Glomerular endothelial cell (primary cell): Measurements from ENCODE around the gene ZRANB1. TPM values are rescaled to one million over a fixed set of nuclear protein-coding genes. Genes with fewer than 3 reads are reported as not detected.

Experiments
- DNase-seq: peaks from one replicate; pipeline ENCODE4 v3.0.0-alpha.2; 2011; ENCODE audit warnings: low read depth, low spot score; ENCODE audit errors: extremely low read depth
- total RNA-seq: library from RNA; depleted of rRNA; stranded (reverse); fragments of >200 nt; gene quantifications from 2 replicates; pipeline ENCODE4 v1.2.3, GENCODE V29; 2015

The ZRANB1 gene
- total RNA-seq, 1 donor from 2014 or later, result 14.2 TPM

DNA sequence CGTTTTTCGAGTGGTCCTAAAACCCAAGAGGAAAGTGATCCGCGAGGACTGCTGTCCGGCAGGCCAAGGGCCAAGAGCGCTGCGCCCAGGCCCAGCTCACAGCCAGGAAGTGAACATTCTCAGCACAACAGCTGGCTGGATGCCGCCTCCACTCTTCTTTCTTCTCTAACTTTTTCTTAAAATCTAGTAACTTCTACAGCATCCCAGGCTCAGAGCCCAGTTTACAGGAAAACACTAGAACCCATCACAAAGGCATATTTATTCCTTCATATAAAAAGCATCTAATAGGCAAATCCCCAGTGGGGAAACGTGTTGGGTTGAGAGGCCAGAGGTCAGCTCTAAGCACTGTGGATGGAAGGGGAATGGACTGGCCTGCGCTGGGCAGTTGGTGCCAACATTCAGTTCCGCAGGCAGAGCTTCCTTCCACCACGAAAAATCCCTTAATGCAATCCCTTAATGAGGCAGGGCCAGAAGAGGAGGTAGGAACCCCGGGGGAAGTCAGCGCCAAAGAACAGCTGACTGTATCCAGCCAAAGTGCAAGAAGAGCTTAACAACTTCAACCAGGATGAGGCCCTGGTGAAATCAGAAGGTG, 74.8 kb downstream of the ZRANB1 start:
- no peak for DNase-seq

GRCh38 chr10:125017547-125018298, 75.8 kb downstream of the ZRANB1 start:
- DNase-seq, result no peak

- no peak for DNase-seq
Observed at GRCh38 chr10:125018576-125019143, 76.7 kb downstream of the ZRANB1 start.

- DNase-seq, result no peak
Observed at GRCh38 chr10:125020386-125020785, 78.5 kb downstream of the ZRANB1 start.

GRCh38 chr10:125020871-125021270, 78.9 kb downstream of the ZRANB1 start:
- no peak for DNase-seq

DNA sequence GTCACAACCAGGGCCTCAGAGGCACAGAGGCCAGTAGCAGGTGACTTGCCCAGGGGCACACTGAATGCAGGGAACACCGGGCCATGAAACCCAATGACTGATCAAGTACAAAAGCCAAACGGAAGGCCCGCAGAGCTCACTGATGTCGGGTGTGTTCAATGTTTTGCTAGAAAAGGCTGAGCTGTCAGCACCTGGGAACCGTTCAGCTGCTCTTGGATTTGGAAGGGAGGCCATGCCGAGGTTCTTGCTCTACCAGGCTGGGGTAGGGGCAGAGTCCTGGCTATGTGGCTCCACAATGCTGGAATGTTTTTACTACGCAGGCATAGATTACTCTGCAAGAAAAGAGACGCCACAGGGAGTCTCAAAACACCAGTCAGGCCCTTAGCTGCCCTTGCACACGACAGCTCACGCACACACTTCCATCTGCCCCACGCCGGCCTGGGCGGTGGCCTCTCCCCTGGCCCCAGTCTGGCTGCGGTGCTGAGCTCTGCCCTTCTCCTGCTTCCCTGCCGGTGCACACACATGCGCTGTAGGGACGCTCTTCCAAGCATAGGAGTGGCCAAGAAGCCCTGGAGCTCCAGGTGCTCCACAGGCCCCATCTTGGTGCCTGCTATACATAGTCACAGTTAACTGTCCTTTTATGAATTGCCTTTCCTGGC, 79.9 kb downstream of the ZRANB1 start:
- no peak for DNase-seq

DNA sequence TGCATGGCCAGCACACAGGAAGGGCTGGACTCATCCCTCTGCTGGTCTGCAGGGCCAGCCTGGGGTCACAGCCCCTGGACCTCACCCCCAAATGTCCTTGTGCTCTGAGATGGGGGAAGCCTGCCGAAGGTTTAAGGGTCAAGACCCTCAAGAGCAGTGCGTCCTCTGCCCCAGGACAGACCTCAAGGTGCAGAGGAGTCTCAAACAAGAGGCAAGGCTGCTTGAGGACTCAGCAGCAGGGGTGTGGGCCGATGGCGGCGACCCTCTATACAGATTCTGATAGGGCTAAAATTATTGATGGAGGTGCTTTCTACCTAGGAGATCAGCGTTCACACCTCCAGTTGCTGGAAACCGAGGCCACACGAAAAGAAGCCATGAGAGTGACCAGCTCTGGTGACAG, 80.7 kb downstream of the ZRANB1 start:
- no peak for DNase-seq

- no peak for DNase-seq
Observed at GRCh38 chr10:125023255-125023654, 81.3 kb downstream of the ZRANB1 start.

DNA sequence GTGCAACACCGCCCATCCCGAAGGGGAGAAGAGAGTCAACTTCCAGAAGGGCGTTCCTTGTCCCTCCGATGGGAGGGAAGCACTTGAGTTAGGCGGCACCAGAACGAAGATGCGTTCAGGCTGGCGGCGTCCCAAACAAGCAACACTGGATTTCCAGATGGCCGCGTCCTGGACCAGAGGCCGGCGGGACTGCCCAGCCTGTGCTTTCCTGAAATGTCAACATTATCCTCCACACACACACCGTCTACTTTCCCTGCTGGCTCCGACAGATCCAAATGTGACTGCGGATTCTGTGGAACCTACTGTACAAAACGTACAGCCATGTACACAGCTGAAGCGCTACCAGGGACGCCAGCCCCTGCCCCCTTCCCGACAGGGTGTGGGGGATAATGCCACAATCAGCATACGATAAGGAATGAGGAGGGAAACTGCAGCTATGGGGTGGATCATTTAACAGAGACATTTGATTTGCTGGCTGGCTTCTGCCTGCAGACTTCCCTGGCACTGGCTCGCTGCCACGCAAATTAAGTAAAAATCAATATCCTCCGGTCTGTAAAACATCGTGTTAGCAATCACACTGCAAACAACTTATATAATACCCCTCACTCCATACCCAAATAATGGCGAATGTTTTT, 82.1 kb downstream of the ZRANB1 start:
- no peak for DNase-seq

DNA sequence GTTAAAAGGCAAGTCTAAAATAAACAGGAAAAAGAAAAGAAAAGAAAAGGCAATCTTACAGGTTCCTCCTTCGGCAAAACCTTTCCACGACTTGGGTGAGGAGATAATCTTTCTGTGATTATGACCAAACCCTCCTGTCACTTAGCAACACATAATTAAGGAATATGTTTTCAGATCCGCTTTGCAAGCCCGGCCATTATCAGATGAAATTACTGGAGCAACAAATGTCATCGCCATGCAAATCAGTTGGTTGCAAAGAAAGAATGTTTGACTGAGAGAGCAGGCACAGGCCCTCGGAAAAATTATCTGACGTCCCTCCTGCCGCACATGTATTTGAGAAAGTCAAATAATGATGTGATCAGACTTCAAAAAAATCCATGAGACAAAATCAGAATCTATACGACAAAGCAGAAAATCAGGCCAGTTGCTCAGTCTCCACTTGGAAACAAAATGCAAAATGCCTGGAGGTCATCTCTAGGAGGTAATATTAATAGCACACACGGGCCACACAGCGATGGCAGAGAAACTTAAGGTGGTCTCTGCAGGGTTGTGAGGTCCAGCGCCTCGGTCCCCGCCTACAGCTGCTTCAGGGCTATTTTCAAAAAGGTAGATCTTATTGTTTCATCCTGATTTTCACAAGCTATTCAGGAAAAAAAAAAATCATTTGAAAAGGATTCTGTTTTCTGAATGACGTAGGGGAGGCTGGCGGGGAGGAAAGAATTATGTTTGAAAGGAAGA, 82.7 kb downstream of the ZRANB1 start:
- DNase-seq, result no peak

- no peak for DNase-seq
Observed at GRCh38 chr10:125025341-125025740, 83.4 kb downstream of the ZRANB1 start.

DNA sequence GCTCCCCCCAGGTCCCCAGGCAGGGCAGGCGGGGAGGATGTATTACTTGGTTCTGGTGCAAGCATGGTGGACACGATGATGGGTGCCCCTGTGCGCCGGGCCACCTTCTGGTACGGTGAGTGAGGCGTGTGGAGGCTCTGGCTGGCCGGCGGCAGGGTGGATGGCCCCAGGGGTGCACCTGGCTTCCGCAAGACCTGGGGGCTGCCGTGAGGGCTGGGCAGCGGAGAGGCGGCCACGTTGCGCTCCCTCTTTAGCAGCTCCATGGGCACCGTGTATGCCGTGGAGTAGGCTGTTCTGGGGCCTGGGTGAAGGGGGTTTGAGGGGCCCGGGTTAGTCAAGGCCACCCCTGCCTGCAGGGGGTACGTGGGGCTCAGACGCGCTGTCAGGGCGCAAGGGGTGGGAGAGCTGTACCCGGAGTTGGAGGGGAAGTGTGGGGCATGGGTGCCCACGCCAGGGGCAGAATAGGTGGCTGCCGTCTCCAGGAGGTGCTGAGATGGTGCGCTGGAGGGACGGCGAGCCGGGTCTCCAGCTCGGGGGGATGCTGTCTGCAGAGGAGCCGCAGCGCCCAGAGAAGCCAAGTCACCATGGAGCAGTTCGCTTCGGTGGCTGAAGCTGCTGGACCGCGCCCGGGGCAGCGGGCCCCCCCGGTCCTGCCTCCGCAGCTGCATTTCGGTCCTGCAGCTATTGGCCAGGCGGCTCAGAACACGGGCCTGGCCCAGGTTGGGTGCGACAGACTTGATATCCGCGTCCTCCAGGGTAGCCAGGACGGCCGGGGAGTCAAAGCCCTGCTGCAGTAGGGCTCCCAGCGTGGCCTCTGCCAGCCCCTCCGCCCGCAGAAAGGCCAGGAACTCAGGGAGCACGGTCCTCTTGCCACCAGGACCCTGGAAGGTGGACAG, 84.4 kb downstream of the ZRANB1 start:
- no peak for DNase-seq

DNA sequence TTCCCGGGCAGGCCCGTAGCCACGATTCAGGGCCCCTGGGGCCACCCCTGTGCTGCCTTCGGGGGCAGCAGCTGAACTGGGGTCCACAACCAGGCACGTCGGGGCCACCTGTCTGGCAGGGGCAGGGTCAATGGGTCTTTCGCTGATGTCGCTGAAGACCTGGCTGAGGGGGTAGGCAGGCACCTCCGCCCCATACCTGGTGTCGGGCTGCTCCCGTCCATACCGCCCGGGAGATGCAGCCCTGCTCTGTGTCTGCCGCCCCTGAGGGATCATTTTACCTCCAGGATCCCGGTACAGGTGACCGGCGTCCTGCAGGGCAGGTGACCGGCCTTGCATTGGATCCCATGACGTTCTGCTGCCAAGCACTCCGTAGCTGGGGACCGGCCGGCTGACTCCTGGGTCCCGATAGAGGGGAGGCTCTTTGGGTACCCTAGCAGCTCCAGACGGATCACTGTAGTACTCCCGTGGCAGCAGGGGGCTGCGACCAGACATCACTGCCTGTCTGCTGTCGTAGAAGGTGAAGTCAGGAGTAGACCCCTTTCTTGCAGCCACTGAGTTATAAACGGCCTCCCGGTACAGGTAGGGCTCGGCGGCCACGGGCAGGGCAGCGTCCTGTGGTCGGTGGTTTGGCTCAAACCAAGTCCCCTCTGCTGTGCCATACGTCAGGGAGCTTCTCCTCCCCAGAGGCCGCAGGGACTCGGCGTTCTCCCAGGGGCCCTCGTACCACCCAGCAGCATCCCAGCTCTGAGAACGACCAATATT, 85.2 kb downstream of the ZRANB1 start:
- no peak for DNase-seq

- DNase-seq, result no peak
Observed at GRCh38 chr10:125027871-125028869, 86.2 kb downstream of the ZRANB1 start.

DNA sequence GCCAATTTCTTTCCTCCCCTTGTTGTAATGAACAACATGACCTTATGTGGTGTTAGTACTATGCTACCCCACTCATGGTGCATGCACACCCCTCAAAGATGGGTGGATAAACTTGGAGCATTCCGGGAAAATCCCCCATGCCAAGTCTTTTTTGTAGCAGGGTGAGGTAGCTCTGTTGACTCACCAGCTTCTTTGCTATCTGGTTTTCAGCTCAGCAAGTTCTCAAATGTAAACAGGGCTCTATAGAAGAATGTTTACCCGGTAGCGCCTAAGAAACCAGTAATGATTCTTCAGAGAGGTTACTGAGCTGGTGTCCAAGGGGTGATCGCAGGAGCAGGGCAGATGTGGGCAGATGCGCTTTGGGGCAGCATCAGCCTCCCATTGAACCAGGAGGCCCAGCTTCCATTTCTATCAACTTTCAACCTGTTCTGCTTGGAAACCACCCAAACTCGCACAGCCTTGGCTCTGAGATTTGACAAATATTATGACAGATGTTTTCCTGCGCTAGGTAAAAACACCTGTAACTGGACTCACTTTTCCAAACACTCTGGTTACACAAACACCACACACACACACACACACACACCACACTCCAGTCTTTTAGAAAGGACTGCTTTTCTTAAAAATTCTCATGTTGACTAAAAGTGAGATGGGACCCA, 87.8 kb downstream of the ZRANB1 start:
- DNase-seq, result no peak

DNA sequence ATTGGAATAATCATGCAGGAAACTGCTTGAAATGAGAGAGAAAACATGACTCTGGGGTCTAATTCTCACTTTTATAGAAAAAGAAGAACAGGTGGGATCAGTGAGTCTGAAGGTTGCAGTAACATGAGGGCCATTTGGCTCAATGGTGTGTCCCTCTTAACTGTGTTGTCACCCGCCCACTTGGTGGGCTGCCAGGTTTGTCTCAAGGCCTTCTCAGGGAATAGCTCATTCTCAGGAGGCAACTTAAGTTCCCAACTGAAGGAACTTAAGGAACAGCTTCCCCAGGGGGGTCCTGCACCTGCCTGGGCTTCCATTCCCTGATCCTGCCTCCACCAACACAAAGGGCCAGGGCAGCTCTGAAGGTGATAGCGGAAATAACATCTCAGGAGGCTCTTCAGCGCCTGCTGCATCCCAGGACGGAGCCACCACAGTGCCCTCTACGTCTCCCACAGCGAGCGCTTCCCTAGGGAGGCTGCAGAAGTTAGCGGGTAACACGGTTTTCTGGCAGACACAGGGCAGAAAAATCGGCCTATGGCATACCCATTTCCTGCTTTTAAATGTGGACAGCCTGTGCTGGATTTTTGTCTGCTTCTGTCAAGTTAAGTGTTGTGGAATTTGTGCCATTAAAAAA, 88.8 kb downstream of the ZRANB1 start:
- DNase-seq, result no peak
